Effector CD4-positive, alpha-beta T cell (primary cell): ENCODE data around the gene FASTKD1.
A peak's percentile ranks its signal among the peaks of the same experiment; 100 is the strongest.
"Not testable (repeated sequence)": the region's sequence is repeated elsewhere in the genome, so short reads cannot be mapped to it uniquely, and the experiment has no call there.

Source experiments
- DNase-seq: peaks from one replicate; pipeline ENCODE4 v3.0.0-alpha.2; 2020
- total RNA-seq: gene quantifications from one replicate; lab custom pipeline; 2026; lab: John Stamatoyannopoulos, UW

The FASTKD1 gene, protein sequence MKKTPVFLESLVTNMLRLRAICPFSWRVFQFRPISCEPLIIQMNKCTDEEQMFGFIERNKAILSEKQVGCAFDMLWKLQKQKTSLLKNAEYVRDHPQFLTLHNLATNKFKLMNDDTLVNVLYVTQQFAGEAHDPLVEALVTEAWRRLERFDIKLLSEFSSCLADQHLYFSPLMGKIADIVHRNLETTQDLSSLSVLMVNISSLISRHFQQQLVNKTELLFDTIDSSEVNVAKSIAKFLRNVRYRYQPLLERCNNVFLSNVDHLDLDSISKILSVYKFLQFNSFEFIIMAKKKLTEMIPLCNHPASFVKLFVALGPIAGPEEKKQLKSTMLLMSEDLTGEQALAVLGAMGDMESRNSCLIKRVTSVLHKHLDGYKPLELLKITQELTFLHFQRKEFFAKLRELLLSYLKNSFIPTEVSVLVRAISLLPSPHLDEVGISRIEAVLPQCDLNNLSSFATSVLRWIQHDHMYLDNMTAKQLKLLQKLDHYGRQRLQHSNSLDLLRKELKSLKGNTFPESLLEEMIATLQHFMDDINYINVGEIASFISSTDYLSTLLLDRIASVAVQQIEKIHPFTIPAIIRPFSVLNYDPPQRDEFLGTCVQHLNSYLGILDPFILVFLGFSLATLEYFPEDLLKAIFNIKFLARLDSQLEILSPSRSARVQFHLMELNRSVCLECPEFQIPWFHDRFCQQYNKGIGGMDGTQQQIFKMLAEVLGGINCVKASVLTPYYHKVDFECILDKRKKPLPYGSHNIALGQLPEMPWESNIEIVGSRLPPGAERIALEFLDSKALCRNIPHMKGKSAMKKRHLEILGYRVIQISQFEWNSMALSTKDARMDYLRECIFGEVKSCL
- 18.0 reads per million, percentile 44 among the genes with 10 or more reads in this experiment for total RNA-seq

DNA sequence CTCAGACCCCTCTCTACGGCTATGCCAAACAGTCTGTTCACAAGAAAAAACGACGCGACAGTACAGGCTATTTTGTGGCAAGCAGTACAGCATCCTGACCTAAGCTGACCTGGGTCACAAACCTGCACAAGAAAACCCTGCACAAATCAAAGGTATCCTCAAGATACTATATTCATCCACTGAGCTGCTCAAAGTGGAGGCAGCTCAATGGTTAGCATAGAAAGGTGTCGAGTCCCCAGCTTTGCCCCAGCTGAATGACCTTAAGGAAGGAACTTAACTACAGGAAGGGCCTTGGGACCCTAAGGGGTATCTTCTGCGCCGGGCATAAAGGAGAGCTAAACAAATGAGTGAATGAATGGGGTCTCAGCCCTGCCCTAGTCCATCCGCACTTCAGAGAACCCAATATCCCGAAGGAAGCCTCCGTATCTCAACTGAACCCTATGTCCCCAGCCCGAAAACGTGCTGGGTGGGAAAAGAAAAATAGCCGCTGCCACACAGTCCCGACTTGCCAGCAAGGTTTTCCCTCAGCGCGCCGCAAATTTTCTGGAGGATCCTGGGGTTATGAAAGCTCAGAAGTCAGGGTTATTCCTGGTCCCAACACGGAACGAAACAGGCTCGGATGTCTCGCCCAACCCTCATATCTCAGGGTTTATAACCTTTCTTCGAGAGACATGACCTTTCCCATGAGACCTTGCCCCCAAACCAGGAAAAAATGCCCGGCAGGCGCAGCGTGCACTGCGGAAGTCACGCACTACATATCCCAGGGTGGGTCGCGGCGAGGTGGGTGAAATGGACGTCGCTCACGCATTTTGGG lies at the start of gene FASTKD1:
Gene FASTKD1, minus strand, starts transcription at position 706 of the 814 bp plus-strand sequence. CDS start 1,836 bp downstream, outside the sequence.
- peak; percentile 83 for DNase-seq

- no peak for DNase-seq
Observed at GRCh38 chr2:169623235-169623634, 49.6 kb upstream of the FASTKD1 start.

DNA sequence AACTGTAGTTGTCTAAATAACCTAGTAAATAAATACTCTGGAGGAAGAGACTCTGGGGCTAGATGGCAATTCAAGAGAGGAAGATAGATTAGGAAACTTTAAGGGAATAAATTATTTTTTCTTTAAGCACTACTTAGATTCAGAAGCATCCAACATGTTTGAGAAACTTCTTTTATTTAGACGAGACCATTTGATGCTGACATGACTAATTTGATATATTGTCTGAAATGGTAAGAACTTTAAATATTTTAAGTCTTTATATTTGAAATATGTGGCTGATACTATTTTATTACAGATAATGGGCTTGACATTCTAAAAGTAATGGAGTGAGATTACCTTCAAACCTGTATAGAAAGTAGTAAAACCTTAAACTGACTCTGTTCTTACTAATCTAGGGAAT lies 46.8 kb upstream of the FASTKD1 start:
- DNase-seq: no peak

- no peak for DNase-seq
Observed at GRCh38 chr2:169619946-169620345, 46.3 kb upstream of the FASTKD1 start.

DNA sequence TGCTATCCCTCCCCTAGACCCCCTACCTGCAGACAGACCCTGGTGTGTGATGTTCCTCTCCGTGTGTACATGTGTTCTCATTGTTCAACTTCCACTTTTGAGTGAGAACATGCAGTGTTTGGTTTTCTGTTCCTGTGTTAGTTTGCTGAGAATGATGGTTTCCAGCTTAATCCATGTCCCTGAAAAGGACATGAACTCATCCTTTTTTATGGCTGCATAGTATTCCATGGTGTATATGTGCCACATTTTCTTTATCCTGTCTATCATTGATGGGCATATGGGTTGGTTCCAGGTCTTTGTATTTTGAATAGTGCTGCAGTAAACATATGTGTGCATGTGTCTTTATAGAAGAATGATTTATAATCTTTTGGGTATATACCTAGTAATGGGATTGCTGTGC lies 42.3 kb upstream of the FASTKD1 start:
- DNase-seq: not testable (repeated sequence)

- no peak for DNase-seq
Observed at GRCh38 chr2:169613876-169614275, 40.2 kb upstream of the FASTKD1 start.

- no peak for DNase-seq
Observed at GRCh38 chr2:169609264-169609663, 35.6 kb upstream of the FASTKD1 start.

DNA sequence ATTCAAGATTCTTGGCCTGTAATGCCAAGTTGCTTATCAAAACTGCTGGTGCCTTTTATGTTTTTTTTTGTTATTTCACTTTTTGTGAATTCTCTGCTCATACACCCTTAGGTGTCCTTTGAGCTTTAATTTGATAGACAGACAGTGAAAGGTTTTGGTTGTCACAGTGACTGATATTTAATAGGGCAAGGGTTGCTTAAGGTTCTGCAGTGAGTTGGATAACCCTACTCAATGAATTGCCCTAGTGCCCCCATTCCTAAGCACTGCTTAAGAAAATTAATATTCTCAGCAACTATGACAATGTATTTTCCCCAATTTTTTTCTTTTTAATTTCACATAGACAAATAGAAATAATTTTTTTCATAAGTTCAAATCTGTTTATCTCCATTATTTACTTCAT lies 25.9 kb upstream of the FASTKD1 start:
- no peak for DNase-seq

DNA sequence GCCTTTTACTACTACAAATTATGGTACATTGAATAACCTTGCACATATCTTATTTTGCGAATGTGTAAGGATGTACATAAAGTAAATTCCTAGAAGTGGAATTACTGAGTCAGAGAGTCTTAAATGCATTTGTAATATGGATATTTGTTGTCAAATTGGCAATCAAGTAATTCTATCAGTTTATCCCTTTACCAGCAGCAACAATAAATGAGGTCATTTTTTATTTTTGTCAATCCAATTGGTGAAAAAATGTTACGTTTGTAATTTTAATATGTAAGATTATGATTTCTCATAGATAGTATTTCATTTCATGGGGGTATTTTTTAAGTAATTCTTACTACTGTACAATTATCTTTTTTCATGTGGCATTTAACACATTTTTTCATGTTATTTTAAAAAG lies 25.3 kb upstream of the FASTKD1 start:
- DNase-seq: no peak

DNA sequence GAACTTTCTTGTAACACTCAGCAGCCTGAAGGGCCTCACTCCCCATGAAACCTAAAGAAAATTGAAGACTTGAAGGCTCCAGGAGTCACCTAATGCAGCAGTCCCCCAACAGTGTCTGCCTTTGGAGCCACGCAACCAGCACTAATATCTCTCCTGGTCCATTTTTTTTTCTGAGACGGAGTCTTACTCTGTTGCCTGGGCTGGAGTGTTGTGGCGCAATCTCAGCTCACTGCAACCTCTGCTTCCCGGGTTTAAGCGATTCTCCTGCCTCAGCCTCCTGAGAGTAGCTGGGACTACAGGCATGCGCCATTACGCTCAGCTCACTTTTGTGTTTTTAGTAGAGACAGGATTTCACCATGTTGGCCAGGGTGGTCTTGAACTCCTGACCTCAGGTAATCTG lies 22.9 kb upstream of the FASTKD1 start:
- DNase-seq: not testable (repeated sequence)

DNA sequence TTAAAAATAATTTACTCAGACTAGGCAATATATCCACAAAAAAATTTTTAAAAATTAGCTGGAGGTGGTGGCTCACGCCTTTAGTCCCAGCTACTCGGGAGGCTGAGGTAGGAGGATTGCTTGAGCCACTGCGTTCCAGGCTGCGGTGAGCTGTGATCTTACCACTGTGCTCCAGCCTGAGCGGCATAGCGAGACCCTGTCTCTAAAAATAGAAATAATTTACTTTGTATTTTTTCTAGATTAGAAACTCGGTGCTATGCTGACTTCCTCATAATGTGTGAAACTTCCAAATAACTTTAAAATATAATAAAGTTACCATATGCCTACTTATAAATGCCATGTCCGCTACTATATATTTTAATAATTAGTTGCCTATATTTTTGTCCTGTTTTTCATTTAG lies 17.1 kb upstream of the FASTKD1 start:
- DNase-seq: no peak

DNA sequence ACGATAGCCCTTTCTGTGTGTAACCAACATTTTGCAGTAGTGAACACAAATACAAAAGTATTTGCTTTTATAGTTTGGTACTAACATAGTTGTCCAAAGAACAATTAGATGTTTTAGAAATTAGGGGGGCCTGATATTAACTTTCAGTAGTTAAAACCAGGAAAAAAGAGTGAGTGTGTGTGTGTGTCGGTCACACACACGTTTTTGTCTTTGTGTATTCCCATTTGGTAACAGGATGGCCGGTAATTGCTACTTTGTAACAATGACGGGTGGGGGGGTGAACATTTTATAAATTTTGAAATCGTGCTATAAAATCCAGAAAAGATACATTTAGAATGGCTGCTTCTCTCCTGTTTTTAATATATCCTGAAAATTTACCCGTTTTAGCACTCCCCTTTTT lies 12.0 kb upstream of the FASTKD1 start:
- DNase-seq: no peak

DNA sequence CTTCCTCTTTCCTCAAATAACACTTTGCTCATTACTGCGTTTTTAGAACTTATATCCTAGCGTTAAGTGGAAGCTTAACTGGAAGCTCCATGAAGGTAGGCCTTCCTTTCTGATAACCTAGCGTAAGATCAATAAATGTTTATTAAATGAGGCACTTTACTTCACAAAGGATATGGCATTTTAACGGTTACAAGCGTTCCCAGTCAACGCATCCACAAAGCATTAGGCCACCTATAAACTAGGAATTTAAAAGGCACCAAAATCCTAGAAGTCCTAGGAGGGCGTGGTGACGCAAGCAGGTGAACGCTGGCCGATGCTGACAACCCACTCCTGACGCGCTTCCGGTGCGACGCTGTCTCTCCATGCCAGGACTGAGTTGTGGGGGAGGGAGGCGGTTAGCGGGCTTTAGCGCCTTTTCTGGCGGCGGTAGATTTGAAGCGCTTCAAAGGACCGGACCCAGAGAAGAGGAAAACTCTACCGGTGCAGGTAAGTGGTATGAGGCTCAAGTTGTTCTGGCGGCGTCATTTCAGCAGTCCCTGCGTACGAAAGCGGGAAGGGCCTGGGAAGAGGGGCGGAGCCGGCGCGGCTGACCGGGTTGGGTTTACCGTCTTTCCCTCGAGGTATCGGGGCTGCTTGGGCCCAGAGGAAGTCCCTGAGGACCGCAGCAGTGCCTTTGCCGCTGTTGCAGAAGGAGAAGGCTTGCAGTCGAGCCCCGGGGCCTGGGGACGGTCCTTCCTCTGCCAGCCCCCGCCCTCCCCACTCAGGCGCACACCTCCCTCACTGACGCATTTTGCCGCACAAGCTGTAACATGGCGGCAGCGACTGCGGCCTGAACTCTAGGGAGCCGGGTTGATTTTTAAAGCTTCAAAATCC lies 10.6 kb upstream of the FASTKD1 start, which contains the start of gene PPIG:
Gene PPIG, plus strand, starts transcription at position 347 of the 873 bp plus-strand sequence. CDS start 19,691 bp downstream, outside the sequence.
- peak; percentile 82 for DNase-seq

DNA sequence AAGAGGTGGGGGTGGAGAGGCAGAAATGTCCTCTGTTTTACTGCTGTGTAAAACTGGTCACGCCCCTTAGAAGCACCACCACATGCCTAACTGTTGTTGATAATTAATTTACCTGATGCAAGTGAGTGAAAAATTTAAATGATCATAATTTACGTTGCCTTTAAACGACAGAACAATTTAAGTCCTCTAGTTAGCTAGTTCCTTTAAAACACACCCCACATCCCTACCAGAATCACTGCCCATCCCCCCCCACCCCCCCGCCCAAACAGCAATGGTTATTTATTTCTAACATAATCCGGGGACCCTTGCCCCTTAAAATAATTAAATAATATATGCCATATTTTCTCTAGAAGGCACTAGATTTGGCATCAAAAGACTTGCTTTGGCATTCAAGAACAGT lies 9.9 kb upstream of the FASTKD1 start:
- DNase-seq: no peak

- DNase-seq: not testable (repeated sequence)
Observed at GRCh38 chr2:169582552-169583266, 9.0 kb upstream of the FASTKD1 start.

GRCh38 chr2:169579044-169579443 lies 5.4 kb upstream of the FASTKD1 start:
- no peak for DNase-seq

DNA sequence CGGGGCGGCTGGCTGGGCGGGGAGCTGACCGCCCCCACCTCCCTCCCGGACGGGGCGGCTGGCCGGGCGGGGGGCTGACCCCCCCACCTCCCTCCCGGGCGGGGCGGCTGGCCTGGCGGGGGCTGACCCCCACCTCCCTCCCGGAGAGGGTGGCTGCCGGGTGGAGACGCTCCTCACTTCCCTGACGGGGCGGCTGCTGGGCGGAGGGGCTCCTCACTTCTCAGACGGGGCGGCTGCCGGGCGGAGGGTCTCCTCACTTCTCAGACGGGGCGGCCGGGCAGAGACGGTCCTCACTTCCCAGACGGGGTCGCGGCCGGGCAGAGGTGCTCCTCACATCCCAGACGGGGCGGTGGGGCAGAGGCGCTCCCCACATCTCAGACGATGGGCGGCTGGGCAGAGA lies 1.6 kb upstream of the FASTKD1 start:
- not testable (repeated sequence) for DNase-seq

GRCh38 chr2:169574539-169574938 lies 874 bp upstream of the FASTKD1 start:
- not testable (repeated sequence) for DNase-seq

DNA sequence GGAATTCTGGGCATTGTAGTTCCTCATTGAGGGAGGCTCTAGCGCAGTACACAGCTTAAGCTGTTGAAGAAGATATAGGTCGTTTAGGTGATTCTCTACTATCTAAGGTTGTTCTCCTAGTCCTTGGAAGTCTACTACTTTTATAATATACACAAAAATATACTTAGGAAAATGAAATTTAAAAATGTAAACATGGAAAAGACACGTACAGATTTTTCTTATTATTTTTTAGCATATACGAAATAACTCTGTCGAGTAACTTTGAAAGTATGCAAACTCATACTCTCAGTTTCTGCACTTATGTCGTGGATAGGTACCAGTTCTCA lies 272 bp upstream of the FASTKD1 start:
- DNase-seq: no peak

- DNase-seq: no peak
Observed at GRCh38 chr2:169572821-169573159, 875 bp downstream of the FASTKD1 start.

DNA sequence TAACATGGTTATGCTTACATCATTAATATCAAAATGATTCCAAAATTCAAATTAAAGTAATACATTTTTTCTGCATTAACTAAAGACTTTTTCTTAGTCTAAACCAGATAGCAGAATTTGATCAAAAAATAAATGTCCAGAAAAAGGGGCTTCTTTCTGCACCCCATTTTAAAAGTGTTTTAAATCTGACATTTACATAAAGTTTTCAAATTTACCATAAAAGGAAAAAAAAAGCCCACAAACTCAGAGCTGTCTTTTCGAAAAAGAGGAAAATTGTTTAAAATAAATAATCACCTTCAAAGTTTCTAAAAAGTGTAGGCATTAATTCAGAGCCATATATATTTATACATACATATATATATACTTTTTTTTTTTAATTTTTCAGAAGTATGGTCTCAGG lies 1.5 kb downstream of the FASTKD1 start:
- no peak for DNase-seq
